OCI-LY1 (cell line): ENCODE data around the gene ASCC1.

ENCODE experiments used
- H2AFZ ChIP-seq: fragments of 200-600 bp; sonication (generic), shearing (Covaris generic); 2 replicates; pipeline ENCODE4 v1.6.0; 2014; ENCODE audit warnings: antibody characterized with exemption, mild to moderate bottlenecking, low read length
- H3F3A ChIP-seq: fragments of 200-600 bp; sonication (generic), shearing (Covaris generic); 2 replicates; pipeline ENCODE4 v1.6.0; 2014; ENCODE audit warnings: mild to moderate bottlenecking, antibody characterized with exemption, low read length, moderate library complexity; ENCODE audit not compliant: insufficient read depth
- H3K27ac ChIP-seq: fragments of 200-600 bp; sonication (generic); 2 replicates; pipeline ENCODE4 v1.5.1; 2014; ENCODE audit warnings: low read length, mixed run types, mild to moderate bottlenecking, low read depth; ENCODE audit not compliant: poor library complexity, severe bottlenecking
- H3K27me3 ChIP-seq: fragments of 200-600 bp; sonication (generic); 2 replicates; pipeline ENCODE4 v1.6.0; 2014; ENCODE audit warnings: antibody characterized with exemption, mild to moderate bottlenecking, low read length, moderate library complexity; ENCODE audit not compliant: insufficient read depth
- H3K36me3 ChIP-seq: fragments of 200-600 bp; sonication (generic); 2 replicates; pipeline ENCODE4 v1.6.1; 2014; ENCODE audit warnings: mild to moderate bottlenecking, antibody characterized with exemption, low read length, moderate library complexity, mixed read lengths; ENCODE audit not compliant: insufficient read depth
- H3K4me1 ChIP-seq: fragments of 200-600 bp; sonication (generic); 2 replicates; pipeline ENCODE4 v1.5.1; 2014; ENCODE audit warnings: mild to moderate bottlenecking, low read length, moderate library complexity; ENCODE audit not compliant: insufficient read depth, severe bottlenecking
- H3K4me2 ChIP-seq: fragments of 200-600 bp; sonication (generic), shearing (Covaris generic); 2 replicates; pipeline ENCODE4 v1.6.1; 2014; ENCODE audit warnings: low read length
- H3K4me3 ChIP-seq: fragments of 200-600 bp; sonication (generic); 2 replicates; pipeline ENCODE4 v1.5.1; 2014; ENCODE audit warnings: low read length, low read depth, mild to moderate bottlenecking, mixed read lengths; ENCODE audit not compliant: poor library complexity, severe bottlenecking
- H3K79me2 ChIP-seq: fragments of 200-600 bp; shearing (Covaris generic); 2 replicates; pipeline ENCODE4 v1.6.1; 2016; ENCODE audit warnings: mixed run types, low read length, mixed read lengths; ENCODE audit not compliant: insufficient read depth
- H3K9ac ChIP-seq: fragments of 200-600 bp; sonication (generic), shearing (Covaris generic); 2 replicates; pipeline ENCODE4 v1.6.1; 2014; ENCODE audit warnings: mild to moderate bottlenecking, low read length, mixed read lengths
- H3K9me2 ChIP-seq: fragments of 200-600 bp; sonication (generic), shearing (Covaris generic); 2 replicates; pipeline ENCODE4 v1.6.1; 2014; ENCODE audit warnings: low read depth, mild to moderate bottlenecking, low read length, mixed read lengths
- H3K9me3 ChIP-seq: fragments of 200-600 bp; shearing (Covaris generic); 2 replicates; pipeline ENCODE4 v1.6.1; 2014; ENCODE audit warnings: low read length, mixed read lengths
- H4K20me1 ChIP-seq: fragments of 200-600 bp; sonication (generic), shearing (Covaris generic); 2 replicates; pipeline ENCODE4 v1.6.0; 2016; ENCODE audit warnings: mild to moderate bottlenecking, low read length; ENCODE audit not compliant: insufficient read depth
- CTCF ChIP-seq: fragments of 200-600 bp; sonication (generic), shearing (Covaris generic); IDR thresholded peaks from 2 replicates; pipeline ENCODE4 v1.5.1; 2017; ENCODE audit warnings: mild to moderate bottlenecking, antibody characterized with exemption, low read length, moderate library complexity, mixed read lengths
- EZH2 ChIP-seq: fragments of 200-600 bp; sonication (generic), shearing (Covaris generic); IDR thresholded peaks from 2 replicates; pipeline ENCODE4 v1.8.0; 2017; ENCODE audit warnings: borderline replicate concordance, mixed run types, mild to moderate bottlenecking, antibody characterized with exemption, low read length, moderate library complexity, mixed read lengths

The ASCC1 gene

GRCh38 chr10:72059843-72060822 lies 155.9 kb downstream of the ASCC1 start:
- no peaks in the 10 kb centered on the region for H3K9me3 ChIP-seq
- H3K27ac ChIP-seq: no peak overlapping the region
- H2AFZ ChIP-seq: no peak overlapping the region
- H4K20me1 ChIP-seq: no peaks in the 10 kb centered on the region
- no peaks in the 10 kb centered on the region for H3F3A ChIP-seq
- no peaks in the 10 kb centered on the region for H3K79me2 ChIP-seq
- H3K36me3 ChIP-seq: peaks cover 24% of the 10 kb centered on the region
- no peak overlapping the region for H3K9ac ChIP-seq
- TF ChIP-seq EZH2: no peak
- TF ChIP-seq CTCF: no peak
- no peaks in the 10 kb centered on the region for H3K4me1 ChIP-seq
- no peaks in the 10 kb centered on the region for H3K9me2 ChIP-seq
- no peaks in the 10 kb centered on the region for H3K27me3 ChIP-seq
- H3K4me2 ChIP-seq: no peak overlapping the region
- H3K4me3 ChIP-seq: no peak overlapping the region

DNA sequence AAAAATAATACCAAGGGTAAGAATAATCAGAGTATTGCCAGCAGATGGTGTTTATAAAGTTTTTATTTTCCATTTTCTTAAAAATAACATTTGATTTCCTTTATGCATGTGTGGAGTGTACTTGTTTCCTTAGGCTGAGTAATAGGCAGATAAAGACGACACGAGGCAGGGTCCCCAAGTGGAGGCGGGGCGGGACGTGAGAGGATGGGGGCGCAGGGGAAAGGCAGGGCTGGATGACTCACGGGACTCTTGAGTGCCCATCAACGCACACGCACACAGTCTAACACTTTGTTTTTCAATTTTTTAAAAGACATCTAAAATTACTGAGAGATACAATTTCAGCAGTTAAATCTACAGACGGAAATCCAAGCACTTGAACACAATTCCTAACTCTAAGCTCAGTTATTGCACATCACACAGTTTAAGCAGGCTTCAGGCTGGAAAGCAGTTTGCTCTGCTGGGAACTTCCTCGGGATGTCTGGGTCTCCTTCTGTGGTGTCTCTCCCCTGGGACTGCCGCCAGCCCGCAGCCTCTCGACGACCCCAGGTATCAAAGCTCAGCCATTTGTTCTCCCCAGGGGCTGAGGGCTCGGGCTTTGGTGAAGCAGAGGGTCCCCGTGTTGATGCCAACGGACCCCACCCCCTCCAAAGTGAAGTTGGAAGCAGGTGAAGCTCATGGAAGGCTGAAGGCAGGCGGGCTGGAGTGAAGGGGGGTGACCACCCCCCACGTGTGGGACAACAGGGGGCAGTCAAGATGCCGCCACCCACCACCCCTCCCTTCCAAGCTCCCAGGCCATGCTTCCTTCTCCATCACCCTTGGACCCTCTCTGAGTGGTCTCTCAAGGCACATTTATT lies 156.9 kb downstream of the ASCC1 start:
- H4K20me1 ChIP-seq: no peaks in the 10 kb centered on the region
- no peak overlapping the region for H3K27ac ChIP-seq
- no peaks in the 10 kb centered on the region for H3K79me2 ChIP-seq
- H3K4me2 ChIP-seq: no peak overlapping the region
- no peaks in the 10 kb centered on the region for H3K9me3 ChIP-seq
- TF ChIP-seq EZH2 (no peak), CTCF (no peak)
- no peaks in the 10 kb centered on the region for H3K27me3 ChIP-seq
- H3K9ac ChIP-seq: no peak overlapping the region
- no peak overlapping the region for H2AFZ ChIP-seq
- no peaks in the 10 kb centered on the region for H3K4me1 ChIP-seq
- no peaks in the 10 kb centered on the region for H3K9me2 ChIP-seq
- no peak overlapping the region for H3K4me3 ChIP-seq
- peaks cover 21% of the 10 kb centered on the region for H3K36me3 ChIP-seq
- H3F3A ChIP-seq: no peaks in the 10 kb centered on the region

DNA sequence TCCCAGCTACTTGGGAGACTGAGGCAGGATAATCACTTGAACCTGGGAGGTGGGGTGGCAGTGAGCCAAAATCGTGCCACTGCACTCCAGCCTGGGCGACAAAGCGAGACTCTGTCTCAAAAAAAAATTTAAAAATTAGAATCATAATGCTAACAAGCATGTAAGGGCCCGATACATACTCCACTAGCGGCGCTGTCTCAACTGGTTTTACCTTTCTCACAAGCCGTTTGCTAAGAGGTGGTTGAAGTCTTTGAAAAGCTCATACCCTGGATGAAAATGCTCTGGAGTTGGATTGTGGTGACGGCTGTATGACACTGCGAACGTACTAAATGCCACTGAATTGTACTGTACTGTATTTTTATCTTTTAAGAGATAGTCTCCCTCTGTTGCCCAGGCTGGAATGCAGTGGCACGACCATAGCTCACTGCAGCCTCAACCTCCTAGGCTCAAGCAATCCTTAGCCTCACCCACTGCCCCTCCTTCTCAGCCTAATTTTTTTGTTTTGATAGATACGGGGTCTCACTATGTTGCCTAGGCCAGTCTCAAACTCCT lies 157.7 kb downstream of the ASCC1 start:
- Histone ChIP-seq H3K9me3 (no peaks in the 10 kb centered on the region), H4K20me1 (no peaks in the 10 kb centered on the region), H3K79me2 (no peaks in the 10 kb centered on the region), H3K4me2 (no peak overlapping the region), H3K27me3 (peaks cover 4% of the 10 kb centered on the region; the same call in 1 of the 2 replicates), H3K9ac (no peak overlapping the region), H3K4me3 (no peak overlapping the region), H2AFZ (no peak overlapping the region), H3K9me2 (no peaks in the 10 kb centered on the region), H3K4me1 (no peaks in the 10 kb centered on the region), H3K27ac (no peak overlapping the region), H3F3A (no peaks in the 10 kb centered on the region), H3K36me3 (peaks cover 13% of the 10 kb centered on the region)
- TF ChIP-seq EZH2 (no peak), CTCF (no peak)
